ENCODE measurements around the gene C1QTNF5. TPM values are rescaled to one million over a fixed set of nuclear protein-coding genes. Genes with fewer than 3 reads are reported as not detected.

The C1QTNF5 gene
- total RNA-seq, 1 experiment from 2014 or later: 0.33 TPM

- Histone ChIP-seq H3K4me1 (ENCODE audit: insufficient read depth, low read length) (peaks cover 2% of the 10 kb centered on the region; the same call in 1 of the 2 replicates), H3K4ac (ENCODE audit: low read depth, low read length) (no peak overlapping the region), H3K79me2 (ENCODE audit: insufficient read depth, low read length) (no peaks in the 10 kb centered on the region), H2BK20ac (ENCODE audit: low read depth, low read length, poor library complexity, severe bottlenecking) (no peak overlapping the region), H3K79me1 (ENCODE audit: insufficient read depth, low read depth, low read length, poor library complexity, severe bottlenecking) (no peaks in the 10 kb centered on the region), H3K18ac (ENCODE audit: insufficient read length, low read depth, low read length) (no peak overlapping the region), H3K27ac (ENCODE audit: insufficient read length, low read depth, low read length) (no peak overlapping the region), H2BK5ac (ENCODE audit: insufficient read length, low read length) (no peak overlapping the region), H4K20me1 (ENCODE audit: control insufficient read depth, insufficient read depth, insufficient read length) (no peaks in the 10 kb centered on the region), H3K9me3 (ENCODE audit: control insufficient read depth, low read depth, low read length) (no peaks in the 10 kb centered on the region), H4K5ac (ENCODE audit: insufficient read length, low read depth, low read length) (no peak overlapping the region), H2BK120ac (ENCODE audit: low read depth, low read length, poor library complexity, severe bottlenecking) (no peak overlapping the region), H4K8ac (replicated peaks; ENCODE audit: insufficient read length, low read depth, low read length) (no peak overlapping the region), H3K23ac (ENCODE audit: insufficient read length, low read depth, low read length) (no peak overlapping the region), H3K14ac (ENCODE audit: insufficient read depth, low read length) (no peak overlapping the region), H3K27me3 (ENCODE audit: insufficient read depth, low read length) (no peaks in the 10 kb centered on the region), H3K23me2 (ENCODE audit: insufficient read length, low read depth, low read length, poor library complexity, severe bottlenecking) (no peaks in the 10 kb centered on the region), H2AK5ac (ENCODE audit: insufficient read length, low read length) (no peak overlapping the region), H3T11ph (ENCODE audit: low read length) (no peak overlapping the region), H3K56ac (ENCODE audit: insufficient read length, low read depth, low read length) (no peak overlapping the region), H3K9ac (ENCODE audit: extremely low read depth, insufficient read length, low read length) (no peak overlapping the region), H4K91ac (ENCODE audit: insufficient read length, low read depth, low read length) (no peak overlapping the region), H2AFZ (ENCODE audit: low read length) (no peak overlapping the region), H3K4me2 (ENCODE audit: insufficient read depth, insufficient read length, low read length) (no peak overlapping the region), H2BK15ac (ENCODE audit: low read depth, low read length) (no peak overlapping the region), H2BK12ac (ENCODE audit: insufficient read length, low read depth, low read length) (no peak overlapping the region)
- no peaks in the 10 kb centered on the region for H3K9me3 Mint-ChIP-seq
- no CpG with 5 or more reads among the region's 11 CpGs for WGBS (ENCODE audit: extremely low coverage, insufficient read length, low lambda C conversion rate)
- DNase-seq: peak; percentile 26
- no peak for TF ChIP-seq CTCF (conservative IDR thresholded peaks at IDR 0.05)
- H3K4me1 Mint-ChIP-seq: peaks cover 69 to 76% of the 10 kb centered on the region in 2 experiments
- peaks cover 0 to 3% (median 0%) of the 10 kb centered on the region in 3 experiments; a peak in 1 of 7 replicates for H3K36me3 Mint-ChIP-seq (ENCODE audit: insufficient read depth in 1 of 3, low read depth in 3 of 3)
- H3K27me3 Mint-ChIP-seq (ENCODE audit: low read depth): peaks cover 9% of the 10 kb centered on the region
- no peak overlapping the region for H3K27ac Mint-ChIP-seq
- H3K4me3 Mint-ChIP-seq: no peak overlapping the region
Measured at GRCh38 chr11:119374632-119375336, 34.1 kb upstream of the C1QTNF5 start.

All from H9 (cell line).